Middle frontal gyrus (tissue), 1 donor: Measurements from ENCODE around the gene CDYL2.
"Not testable (repeated sequence)": the region's sequence is repeated elsewhere in the genome, so short reads cannot be mapped to it uniquely, and the experiment has no call there.

Experiments used
- DNase-seq: peaks from one replicate; pipeline ENCODE4 v3.0.0-alpha.2; 2015; ENCODE audit warnings: low spot score; ENCODE audit errors: extremely low spot score

Gene CDYL2

DNA sequence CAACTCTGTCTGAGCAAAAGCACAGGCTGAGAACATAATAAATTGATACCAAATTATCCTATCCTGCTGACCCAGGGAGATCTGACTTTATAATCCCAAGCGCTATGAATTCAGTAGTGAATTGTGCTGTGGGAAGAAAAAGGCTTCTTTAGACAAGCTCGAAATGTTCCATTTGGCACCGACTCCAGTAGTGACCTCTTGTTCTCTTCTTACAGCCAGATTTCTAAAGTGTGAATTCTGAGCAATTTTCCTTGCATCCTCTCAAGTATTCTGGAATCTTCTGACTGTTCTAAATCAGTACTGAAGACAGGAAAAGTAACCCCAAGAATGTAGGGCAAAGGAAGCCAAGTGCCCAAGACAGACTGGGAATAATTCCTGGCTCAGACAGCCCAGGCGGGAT lies 58.2 kb downstream of the CDYL2 start:
- no peak for DNase-seq

DNA sequence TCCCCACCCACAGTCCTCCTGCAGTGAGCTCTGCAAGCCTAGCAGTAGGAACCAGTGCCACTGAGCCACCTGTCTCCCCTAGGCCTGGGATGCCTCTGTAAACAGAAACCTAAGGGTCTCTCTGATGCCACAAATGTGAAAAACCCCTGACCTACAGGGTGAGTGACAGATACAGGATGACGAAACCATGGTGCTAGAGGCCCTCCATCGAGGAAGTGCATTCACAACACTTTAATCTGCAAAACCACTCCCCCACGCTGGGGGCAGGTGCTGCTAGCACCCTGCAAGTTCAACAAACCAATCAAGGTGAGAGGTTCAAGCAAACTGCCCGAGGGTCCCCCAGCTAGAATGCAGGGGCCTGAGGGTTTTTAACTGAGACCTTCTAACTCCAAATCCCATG lies 59.5 kb downstream of the CDYL2 start:
- no peak for DNase-seq

DNA sequence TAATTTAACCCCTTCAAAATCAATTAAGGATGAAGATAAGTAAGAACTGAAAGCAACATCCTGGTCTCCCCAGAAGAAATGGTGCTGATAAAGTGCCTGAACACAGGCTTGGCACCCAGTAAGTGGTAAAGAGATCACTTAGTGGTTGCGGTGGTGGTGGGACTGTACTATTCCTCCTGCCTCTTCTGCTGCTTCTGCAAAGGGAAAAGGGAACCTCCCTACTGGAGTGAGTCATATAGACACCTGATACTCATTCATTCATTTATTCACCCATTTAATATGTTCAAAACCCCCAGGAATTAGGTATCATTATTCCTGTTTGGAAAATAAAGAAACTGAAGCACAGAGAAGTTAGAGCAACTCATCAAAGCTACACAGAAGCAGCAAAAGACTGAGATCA lies 60.6 kb downstream of the CDYL2 start:
- no peak for DNase-seq

DNA sequence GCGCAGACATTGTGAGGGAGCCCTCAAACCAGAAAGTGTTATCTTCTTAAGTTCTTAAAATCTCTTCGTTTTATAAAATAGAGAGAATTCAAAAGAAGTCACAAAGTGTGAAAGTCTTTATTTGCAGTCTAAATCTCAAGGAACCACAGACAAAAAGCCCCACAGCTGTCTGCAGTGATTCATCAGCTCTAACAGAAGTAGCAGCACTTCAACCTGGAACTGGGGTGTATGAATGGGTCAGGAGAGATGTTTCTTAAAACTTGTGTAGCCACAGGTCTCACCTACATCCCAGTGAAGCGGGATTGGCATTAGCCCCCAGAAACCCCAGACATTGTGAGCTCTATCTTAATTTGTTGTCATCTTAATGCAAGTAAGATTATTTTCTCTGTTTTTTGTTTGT lies 61.1 kb downstream of the CDYL2 start:
- DNase-seq: no peak

DNA sequence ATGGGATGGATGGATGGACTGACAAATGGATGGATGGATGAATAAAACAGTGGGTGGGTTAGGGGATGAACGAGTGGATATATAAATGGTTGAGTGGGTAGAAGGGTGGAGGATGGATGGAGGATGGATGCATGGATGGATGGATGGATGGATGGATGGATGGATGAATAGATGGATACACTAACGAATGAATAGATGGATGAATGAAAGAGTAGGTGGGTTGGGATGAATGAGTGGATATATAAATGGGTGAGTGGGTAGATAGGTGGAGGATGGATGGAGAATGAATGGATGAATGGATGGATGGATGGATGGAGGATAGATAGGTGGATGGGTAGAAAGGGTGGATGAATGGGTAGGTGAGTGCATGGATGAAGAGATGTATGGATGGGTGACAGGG lies 62.1 kb downstream of the CDYL2 start:
- DNase-seq: no peak

DNA sequence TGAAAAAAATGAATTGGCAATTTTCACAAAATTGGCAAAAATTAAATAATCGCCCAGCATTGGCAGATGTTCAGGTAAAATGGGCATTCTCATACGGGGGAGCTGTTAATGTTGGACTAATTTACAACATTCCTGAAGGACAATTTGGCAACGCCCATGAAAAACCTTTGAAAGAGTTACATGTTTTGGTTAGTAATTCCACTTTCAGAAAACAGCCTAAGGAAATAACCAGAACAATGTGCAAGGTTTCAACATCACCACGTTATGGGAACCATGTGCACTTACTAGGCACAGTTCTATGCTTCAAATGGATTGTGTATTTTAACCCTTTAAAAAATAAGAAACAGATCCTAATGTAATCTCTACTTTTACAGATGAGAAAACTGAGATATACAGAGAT lies 62.7 kb downstream of the CDYL2 start:
- no peak for DNase-seq

DNA sequence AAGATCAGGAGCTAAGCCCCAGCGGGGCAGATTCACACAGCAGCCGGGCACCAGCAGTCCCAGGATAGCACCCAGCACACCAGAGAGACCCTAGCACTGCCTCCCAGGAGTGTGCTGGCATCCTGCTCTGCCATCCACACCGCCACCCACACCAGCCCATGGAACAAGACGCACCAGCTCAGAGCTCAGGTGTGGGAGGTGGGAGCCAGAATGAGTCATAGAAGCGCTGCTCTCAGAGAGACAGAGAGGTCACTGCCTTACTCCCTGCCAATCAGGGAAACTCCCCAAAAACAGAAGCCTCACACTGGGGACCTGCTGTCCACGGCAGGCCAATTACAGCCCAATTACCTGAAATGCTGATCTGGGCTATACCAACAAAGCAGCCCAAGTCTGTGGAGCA lies 64.9 kb downstream of the CDYL2 start:
- peak; percentile 29 for DNase-seq

DNA sequence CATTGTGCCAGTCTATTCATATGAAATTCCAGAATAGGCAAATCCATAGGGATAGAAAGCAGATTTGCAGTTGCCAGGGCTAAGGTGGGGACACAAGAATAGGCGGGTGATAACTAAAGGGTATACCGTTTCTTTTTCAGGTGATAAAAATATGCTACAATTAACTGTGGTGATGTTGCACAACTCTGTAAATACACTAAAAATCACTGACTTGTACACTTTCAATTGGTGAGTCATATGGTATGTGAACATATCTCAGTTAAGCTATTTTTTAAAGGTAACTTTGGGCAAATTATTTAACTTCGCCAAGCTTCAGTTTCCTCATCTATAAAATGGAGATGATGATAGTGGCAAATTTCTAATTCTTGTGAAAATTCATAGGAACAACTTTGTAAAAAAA lies 65.9 kb downstream of the CDYL2 start:
- no peak for DNase-seq

DNA sequence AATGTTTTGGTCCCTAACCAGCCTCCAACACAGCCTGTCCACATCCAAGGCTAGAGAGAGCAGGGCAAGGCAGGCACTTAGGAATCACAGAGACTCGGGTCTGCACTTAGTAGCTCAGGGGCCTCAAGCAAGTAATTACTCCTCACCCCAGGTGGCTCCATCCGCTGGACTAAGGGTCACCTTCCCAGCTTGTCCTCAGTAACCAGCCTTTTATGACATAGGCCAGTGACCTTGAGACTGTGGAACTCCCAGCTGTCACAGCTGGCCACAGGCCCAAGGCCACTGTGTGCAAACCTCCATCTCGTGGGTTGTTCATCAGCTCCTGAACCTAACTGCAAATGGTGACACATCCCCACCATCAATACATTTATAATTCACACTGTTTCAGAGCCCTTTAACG lies 68.6 kb downstream of the CDYL2 start:
- no peak for DNase-seq

DNA sequence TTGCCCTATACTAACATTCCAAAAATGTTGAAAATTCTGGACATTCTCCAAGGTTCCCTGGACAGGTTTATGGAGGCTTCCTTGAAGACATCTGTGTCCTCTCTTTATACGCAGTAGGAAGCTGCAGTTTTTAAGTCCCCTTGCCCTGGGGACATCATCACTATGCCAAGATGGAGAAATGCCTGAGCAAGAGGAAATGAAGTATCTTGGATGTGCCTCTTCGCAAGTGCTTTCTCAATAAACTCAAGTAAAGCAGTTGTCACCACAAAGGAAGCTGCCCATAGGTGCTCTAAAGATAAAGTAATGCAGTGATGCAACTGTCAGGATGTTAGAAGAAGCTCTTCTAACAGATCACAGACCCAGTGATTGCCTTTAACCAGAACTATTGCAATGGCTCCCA lies 71.0 kb downstream of the CDYL2 start:
- no peak for DNase-seq

DNA sequence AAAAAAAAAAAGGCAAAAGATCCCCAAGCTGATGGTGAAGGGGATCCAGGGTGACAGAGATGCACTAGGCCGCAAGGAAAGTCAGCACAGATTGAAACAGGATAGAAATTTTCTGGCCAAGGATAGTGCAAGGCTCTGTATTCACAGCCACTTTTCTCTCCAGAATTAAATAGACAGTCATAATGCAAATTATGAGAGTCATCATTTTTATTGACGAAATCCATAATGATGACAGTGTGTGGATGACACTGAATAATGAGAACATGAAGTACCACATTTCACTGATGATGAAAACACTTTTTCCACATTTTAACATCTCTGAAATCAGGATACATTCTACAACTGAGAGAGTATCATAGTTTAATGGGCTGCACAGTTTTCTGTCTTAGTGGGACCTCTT lies 72.5 kb downstream of the CDYL2 start:
- no peak for DNase-seq

DNA sequence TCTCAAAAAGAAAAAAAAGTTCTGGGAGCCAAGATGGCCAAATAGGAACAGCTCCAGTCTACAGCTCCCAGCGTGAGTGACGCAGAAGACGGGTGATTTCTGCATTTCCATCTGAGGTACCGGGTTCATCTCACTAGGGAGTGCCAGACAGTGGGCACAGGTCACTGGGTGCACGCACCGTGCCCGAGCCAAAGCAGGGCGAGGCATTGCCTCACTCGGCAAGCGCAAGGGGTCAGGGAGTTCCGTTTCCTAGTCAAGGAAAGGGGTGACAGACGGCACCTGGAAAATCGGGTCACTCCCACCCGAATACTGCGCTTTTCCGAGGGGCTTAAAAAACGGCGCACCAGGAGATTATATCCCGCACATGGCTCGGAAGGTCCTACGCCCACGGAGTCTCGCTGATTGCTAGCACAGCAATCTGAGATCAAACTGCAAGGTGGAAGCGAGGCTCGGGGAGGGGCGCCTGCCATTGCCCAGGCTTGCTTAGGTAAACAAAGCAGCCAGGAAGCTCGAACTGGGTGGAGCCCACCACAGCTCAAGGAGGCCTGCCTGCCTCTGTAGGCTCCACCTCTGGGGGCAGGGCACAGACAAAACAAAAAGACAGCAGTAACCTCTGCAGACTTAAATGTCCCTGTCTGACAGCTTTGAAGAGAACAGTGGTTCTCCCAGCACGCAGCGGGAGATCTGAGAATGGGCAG lies 77.2 kb downstream of the CDYL2 start:
- DNase-seq: not testable (repeated sequence)

DNA sequence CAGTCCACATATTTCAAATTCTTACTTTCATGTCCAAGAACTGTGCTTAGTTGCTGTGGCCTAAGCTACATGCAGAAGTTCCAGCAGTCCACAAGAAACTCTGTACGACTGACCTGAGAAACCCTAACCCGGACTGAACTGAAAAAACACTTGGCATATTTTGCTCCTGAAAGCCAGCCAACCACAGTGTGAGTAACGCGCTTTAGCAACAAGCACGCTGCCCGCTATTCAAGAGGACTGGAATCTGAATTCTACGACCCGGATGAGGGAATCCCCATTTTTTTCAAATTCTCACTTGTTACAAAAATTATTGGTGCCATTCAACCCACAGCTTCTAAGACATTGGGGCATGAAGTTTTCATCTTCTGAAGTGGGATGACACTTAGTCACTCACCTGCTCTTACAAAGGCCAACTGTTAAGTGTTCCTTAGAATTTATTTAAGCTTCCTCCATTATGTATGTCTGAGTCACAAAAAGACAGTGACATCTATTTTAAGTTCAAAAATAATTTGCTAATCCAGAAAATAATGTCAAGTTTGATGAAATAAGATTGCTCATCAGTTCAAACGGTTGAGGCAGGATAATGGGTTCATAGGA lies 78.7 kb downstream of the CDYL2 start:
- DNase-seq: no peak

DNA sequence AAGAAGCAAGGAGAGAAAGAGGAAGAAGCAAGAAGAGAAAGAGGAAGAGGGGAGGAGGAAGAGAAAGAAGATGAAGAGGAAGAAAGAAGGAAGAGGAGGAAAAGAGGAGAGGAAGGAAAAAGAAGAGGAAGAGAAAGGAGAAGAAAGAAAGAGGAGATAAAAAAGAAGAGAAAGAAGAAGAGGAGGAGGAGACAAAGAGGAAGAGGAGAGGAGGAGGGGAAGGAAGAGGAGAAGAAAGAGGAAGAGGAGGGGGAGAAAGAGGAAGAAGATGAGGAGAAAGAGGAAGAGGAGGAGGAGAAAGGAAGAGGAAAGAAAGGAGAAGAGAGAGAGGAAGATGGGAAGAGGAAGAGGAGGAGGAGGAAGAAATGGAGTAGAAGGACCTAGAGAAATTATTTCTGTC lies 80.4 kb downstream of the CDYL2 start:
- DNase-seq: no peak

DNA sequence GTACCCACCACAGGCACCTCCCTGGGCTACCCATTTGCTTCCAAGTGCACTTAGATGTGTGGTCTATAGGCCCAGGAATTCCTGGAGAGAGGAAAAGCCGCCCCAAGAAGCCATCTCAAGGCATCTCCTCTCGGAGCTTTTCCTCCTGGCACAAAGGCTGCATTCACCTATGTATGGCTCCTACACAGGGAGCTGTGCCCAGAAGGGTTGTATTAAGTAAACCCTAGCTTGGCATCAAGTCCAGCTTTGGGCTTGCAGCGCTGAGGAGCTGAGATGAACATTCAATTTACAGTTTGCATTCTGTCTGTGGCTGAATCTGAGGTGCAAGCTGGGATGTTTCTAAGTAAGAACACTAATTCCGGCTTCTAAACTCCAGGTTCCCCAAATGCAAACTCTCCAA lies 81.3 kb downstream of the CDYL2 start:
- no peak for DNase-seq

DNA sequence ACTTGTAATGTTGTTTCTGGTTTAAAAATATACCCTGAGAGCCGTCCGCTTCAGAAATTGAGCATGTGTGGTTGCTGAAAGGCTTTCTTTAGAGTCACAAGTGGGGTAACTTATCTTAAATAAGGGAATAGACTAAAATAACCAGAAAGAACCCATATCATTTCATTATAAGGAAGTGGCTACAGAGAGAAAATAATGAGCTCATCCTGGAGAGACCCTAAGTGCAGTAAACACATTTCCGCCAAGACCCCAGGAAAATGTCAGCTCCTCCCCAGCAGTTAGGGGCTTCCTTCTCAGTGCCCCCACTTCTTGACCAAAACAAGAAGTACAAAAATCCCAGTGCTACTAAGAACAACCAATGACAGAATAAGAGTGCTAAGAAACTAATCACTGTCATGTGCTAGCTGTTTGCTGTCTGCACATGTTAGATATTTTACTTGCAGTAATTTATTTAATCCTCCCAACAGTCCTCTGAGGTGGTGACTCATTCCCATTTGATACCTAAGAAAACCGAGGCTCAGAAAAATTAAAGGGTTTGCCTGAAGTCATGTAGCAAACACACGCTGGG lies 83.5 kb downstream of the CDYL2 start:
- no peak for DNase-seq

DNA sequence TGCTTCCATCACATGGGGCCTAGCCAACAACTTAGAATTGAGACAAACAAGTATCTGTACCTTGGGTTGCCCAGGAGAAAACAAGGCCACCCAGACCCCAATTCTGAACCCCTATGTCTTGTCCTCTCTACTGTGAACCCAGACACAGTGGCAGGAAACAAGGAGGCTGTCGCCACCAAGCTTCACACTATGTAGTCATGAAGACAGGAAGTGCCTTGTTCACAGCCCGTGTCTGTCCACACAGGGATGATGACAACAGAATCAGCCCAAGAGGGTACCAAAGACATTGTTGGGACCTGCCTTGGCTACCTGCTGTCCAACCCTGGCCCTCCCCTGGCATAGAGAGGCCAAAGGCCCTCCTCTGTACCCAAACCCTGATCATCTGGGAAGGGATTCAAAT lies 84.8 kb downstream of the CDYL2 start:
- DNase-seq: no peak

DNA sequence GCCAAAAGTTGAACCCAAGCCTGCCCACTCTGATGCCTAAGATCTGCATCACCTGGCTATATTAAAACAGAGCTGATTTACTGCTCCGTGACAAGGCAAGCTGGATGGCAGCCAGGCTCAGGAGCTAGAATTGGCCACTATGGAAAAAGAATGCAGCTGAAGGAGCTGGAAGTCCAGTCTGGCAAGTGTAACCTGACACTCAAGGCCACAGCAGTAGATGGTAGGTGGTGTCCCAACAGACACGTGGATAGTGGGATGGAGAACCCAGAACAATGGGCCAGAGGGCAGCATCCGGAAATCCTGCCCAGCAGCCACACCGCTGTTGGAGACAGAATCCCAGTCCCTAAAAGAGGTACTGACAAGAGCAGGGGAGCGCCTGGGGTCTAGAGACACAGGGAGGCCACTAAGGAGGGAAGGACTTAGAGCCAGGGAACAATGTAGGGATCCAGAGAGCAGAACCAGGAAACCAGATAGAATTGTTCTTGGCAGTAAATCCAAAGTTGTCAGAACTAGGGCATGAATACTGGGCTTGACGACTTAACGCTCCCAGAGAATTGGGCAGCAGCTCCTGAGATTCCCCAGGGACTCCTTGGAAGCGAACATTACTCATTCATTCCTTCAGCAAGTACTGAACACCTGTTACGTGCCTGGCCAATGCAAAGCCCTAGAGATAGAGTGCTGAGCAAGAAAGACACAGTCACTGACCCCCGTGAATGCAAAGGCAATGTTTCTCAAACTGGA lies 85.7 kb downstream of the CDYL2 start:
- no peak for DNase-seq

DNA sequence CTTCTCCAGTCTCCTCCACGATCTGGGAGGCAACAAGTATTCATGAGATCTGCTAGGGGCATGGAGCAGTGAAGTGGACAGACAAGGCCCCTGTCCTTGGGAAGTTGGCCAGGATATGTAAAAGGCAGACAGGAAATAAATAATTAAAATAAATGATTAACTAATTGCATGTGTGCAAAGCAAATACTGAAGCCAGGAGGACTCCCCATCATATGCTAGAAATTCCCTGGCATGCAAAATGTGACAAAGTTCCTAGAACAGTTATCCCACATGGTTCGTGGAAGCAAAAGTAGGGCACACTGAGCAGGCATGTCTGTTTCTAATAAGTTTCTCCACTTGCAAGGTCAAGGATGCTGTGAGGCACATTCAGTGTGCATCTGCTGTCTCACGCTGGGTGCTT lies 86.8 kb downstream of the CDYL2 start:
- DNase-seq: no peak

DNA sequence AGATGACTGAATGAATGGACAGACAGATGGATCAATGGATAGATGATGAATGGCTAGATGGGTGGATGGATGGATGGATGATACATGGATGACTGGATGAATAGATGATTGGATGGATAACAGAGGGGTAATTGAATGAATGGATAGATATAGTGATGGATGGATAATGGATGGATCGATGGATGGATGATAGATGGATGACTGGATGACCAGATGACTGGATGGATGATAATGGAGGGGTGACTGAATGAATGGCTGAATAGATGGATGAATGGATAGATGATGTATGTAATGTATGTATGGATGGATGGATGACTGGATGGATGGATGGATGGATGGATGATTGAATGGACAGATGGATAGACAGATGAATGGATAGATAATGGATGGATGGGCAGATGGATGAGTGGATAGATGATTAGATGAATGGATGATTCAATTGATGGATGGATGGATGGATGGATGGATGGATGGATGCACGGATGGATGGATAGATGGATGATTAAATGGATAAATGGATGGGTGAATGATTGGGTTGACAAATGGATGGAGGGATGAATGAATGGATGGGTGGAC lies 87.7 kb downstream of the CDYL2 start:
- DNase-seq: no peak

DNA sequence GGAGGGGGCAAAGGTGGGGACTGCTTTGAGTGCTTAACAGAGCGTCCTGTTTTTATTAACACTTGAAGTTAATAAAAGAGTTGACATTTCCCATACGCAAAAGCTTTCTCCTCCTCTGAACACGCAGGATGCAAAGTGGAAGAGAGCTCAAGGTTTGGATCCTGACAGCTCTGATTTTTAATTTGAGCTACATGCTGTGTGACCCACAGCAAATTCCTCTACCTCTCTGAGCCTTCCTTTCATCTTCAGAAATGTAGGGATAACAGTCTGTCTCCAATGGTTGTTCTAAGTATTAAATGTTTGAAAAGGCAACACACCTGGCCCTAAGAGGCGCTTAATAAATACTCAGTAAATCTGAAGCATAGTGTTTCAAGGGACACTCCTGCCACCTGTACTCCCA lies 93.0 kb downstream of the CDYL2 start:
- DNase-seq: no peak

DNA sequence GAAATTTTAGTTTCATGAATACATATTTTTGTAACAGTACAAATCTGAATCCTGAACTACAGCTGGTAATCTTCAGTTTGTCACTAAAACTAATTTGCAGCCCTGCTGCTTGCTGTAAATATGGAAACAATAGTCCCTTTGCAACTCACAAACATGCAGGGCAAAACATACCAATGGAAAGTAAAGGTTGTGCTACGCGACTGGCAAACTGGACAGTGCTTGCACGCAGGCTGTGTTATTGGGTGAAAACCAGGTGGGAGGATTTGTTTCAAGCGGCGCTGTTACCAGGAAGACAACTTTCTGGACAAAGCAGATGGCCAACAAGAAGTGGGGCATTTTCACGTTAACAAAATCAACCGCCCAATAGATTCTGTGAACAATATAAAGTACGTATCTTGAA lies 93.5 kb downstream of the CDYL2 start:
- no peak for DNase-seq
